ENCODE data around the gene MND1. TPM values are rescaled to one million over a fixed set of nuclear protein-coding genes. Genes with fewer than 3 reads are reported as not detected.
"Not testable (repeated sequence)": the region's sequence is repeated elsewhere in the genome, so short reads cannot be mapped to it uniquely, and the experiment has no call there.

MND1 gene
- total RNA-seq, 1 donor, result 0.54 TPM

GRCh38 chr4:153432965-153433753, 88.7 kb downstream of the MND1 start:
- peak; percentile 34 to 78 (median 61) for DNase-seq (ENCODE audit: low read depth in 2 of 3, low spot score in 2 of 3)

- no peak for DNase-seq (ENCODE audit: low read depth in 2 of 3, low spot score in 2 of 3)
These were observed 89.2 kb downstream of the MND1 start for GRCh38 chr4:153433754-153434105.

DNA sequence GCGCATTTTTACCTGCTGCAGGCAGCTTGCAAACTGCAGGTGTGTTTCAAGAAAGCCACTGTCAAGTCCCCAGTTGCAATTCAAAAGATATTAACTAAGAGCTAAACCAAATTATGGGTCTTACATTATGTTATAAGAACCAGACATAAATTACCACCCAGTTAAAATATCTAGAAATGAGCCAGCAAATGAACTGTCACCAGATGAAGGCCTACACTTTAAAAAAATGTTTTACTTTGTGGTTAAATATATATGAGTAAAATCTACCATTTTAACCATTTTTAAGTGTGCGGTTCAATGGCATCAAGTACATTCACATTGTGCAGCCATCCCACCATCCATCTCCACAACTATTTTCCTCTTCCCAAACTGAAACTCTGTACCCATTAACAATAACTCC, 89.7 kb downstream of the MND1 start:
- DNase-seq (ENCODE audit: low read depth in 2 of 3, low spot score in 2 of 3), result no peak

DNA sequence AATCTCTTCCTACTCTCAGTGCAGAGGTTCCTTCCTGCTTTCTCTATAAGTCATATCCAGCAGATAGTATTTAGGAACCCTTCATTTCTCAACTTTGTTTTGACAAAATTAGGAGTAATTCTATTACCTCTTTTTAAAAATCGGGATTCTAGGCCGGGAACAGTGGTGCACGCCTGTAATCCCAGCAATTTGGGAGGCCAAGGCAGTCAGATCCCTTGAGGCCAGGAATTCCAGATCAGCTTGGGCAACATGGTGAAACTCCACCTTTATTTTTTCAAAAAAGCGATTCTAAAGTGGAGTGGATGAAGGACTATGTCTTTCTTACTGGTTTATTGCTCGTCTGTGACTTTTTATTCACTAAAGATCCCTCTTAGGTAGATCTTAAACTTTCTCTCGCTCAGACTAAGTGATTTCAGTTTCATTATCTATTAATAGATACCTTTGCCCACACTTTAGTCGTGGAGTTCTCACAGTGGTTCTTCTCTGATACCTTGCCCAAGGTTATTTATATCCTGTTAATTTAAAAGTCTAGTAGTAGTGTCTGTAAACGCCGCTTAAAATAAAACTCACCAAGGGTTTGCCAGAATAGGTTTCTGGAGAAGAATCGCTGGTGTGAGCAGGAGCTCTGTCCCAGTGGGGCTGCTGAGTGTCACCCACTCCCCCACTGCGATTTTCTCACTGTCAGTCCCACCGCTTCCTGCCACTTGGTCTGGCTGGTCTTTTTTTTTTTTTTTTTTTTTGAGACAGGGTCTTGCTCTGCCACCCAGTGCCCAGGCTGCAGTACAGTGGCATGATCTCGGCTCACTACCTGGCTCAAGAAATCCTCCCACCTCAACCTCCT, 94.6 kb downstream of the MND1 start:
- peak in 2 of 3 donors; percentile 8 to 31 for DNase-seq (ENCODE audit: low read depth in 2 of 3, low spot score in 2 of 3)

DNA sequence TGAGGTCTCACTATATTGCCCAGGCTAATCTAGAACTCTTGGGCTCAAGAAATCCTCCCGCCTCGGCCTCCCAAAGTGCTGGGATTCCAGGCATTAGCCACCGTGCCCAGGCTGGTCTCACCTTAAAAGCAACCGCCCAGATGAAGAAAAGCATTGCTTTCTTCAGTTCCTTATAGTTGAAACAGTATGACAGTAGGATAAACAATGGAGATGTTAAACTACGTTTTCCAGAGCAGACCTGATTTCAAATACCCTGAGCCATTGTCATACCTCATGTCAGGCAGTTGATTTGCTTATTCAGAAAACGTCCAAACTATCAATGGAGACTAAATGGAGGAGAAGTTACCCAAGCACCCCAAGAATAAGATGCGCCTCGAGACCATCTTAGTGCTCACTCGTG, 95.3 kb downstream of the MND1 start:
- no peak for DNase-seq (ENCODE audit: low read depth in 2 of 3, low spot score in 2 of 3)

GRCh38 chr4:153440475-153440874, 96.0 kb downstream of the MND1 start:
- peak in 2 of 3 donors; percentile 16 to 41 for DNase-seq (ENCODE audit: low read depth in 2 of 3, low spot score in 2 of 3)

DNA sequence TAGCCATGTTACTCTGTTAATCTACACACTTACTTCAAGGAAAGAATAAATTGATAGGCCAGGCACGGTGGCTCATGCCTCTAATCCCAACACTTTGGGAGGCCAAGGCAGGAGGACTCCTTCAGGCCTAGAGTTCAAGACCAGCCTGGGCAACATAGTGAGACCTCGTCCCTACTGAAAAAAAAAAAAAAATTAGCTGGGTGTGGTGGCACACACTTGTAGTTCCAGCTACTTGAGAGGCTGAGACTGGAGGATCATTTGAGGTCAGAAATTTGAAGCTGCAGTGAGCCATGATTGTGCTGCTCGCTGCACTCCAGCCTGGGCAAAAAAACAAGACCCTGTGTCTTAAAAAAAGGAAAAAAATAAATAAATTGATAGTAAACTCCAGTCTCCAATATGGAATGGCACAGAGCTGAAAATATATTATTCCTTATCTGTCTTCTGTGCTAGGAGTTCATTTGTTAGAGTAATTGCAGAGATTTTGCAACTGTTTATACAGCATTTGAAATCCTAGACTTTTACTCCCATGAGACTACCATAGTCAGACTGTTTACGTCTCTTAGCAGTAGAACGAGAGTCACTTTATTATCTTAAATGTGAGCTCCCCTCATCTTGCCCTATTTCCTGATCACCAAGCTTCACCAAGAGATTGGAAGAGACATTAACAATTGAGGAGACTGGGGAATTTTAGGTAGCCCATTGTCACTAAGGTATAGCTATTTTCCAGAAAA, 102.9 kb downstream of the MND1 start:
- no peak for DNase-seq (ENCODE audit: low read depth in 2 of 3, low spot score in 2 of 3)

DNA sequence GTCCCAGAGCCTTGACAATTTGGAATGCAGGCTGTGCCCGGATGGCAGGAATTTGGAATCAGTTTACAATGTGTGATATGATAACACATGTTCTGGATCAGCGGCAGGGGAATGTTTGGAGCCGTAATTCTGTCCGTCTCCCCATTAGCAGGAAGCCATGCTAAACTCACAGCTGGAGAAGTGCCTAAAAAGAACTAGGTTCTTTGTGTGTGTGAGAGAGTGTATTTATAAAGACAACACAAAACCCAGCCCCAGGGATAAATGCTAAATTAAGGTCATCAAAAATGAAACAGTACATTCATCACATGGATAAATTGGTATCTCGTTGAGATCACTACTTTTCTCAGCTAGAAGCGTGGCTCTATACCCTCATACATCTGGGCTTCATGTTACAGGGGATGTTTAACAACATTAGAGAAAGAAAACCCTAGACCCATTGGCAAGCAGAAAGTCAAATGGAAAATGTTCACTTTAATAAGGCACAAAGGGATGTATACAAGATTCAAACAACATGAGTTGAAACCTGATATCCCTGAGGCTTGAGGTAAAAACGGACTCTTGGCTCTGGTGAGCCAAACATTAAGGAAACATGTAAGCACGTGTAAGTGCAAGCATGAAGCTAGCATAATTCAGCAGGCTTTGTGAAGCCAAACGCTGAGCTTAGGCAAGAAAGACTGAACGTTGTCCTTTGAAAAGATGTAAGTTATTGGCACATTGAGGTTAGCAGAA, 103.7 kb downstream of the MND1 start:
- no peak for DNase-seq (ENCODE audit: low read depth in 2 of 3, low spot score in 2 of 3)

- no peak for DNase-seq (ENCODE audit: low read depth in 2 of 3, low spot score in 2 of 3)
These were observed 104.8 kb downstream of the MND1 start for GRCh38 chr4:153449338-153449737.

DNA sequence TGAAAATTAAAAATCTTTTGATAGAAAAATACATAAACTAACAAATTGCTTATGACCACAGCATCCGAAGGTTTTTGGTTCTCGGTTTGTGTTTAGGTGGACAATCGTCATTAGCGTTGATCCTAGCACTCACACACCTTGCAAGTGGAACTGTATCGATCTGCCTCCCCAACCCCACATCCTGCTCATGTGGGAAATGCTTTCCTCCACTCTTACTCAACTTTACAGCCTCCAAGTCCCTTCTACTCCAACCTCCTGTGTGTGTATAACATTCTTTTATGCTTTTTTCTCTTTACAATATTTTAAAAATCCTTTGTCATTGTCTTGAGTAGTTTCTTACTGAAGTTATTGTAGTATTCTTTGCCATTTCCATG, 106.0 kb downstream of the MND1 start:
- DNase-seq (ENCODE audit: low read depth in 2 of 3, low spot score in 2 of 3), result no peak

DNA sequence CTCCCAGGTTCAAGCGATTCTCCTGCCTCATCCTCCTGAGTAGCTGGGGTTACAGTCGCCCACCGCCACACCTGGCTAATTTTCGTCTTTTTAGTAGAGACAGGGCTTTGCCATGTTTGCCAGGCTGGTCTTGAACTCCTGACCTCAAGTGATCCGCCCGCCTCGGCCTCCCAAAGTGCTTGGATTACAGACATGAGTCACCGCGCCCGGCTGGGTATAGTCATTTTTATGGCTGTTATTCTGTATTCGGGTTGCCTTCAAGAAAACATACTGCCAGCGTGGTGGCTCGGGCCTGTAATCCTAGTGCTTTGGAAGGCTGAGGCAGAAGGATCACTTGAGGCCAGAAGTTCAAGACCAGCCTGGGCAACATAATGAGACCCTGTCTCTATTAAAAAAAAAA, 106.7 kb downstream of the MND1 start:
- DNase-seq (ENCODE audit: low read depth in 2 of 3, low spot score in 2 of 3), result not testable (repeated sequence)

DNA sequence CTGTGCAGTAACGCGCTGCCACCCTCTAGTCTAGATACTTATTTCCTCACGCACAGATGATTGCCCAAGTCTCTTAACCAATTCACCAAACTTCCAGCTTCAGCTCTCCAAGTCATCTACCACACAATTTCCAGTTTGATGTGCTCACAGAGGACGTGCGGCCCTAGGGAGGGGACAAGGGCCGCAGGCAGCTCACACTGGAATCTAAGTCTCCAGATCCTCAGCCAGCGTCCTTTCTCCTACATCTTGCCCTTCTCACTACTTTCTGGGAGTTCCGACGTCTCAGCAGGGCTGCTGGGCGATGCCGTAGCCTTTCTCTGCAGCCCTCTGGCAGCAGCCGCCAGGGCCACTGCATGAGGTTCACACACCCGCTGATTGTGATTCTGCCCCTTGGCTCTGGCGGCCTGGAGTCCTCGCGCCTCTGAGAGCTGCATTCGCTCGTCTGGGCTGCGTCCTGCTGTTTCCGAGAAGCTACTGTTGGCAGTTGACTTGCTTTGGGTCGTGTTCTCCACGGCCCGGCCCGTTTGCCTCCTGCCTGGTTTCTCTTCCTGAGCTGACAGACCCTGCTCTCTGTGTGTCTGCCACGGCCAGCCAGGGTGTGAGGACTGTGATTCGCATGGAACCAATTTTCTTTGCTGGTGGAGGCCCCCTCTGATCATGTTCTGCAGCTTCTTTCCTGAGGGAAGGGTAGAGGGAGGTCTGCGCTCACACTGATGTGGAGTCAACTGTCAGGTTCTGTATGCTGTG, 107.6 kb downstream of the MND1 start:
- DNase-seq (ENCODE audit: low read depth in 2 of 3, low spot score in 2 of 3), result no peak

DNA sequence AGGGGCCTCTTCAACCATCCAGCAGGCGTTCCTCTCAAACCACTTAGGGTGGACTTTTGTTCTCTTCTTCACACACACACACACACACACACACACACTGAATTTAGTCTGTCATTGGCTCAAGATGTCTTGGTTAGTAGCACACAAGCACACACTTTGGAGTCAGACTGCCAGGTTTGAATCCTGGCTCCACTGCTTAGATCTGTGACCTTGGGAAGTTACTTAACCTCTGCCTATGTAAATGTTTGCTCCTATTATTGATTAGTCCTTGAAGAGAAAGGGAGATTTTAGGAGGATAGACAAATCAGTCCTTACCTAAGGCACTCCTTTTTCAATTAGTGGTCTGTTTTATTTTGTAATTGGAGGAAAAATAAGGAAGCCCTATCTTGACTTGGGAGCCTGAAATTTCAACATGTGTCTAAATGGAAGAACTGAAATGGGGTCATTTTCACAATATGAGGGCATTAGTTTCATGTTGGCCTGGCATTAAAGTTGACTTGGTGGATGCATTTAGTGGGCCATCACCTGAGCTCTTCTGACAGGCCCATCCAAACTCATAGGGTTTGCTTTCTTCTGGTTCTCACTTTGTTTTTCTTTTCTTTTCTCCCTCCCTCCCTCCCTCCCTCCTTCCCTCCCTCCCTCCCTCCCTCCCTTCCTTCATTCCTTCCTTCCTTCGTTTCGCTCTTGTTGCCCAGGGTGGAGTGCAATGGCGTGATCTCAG, 108.3 kb downstream of the MND1 start:
- no peak for DNase-seq (ENCODE audit: low read depth in 2 of 3, low spot score in 2 of 3)

GRCh38 chr4:153453402-153453801, 108.9 kb downstream of the MND1 start:
- DNase-seq (ENCODE audit: low read depth in 2 of 3, low spot score in 2 of 3), result no peak

DNA sequence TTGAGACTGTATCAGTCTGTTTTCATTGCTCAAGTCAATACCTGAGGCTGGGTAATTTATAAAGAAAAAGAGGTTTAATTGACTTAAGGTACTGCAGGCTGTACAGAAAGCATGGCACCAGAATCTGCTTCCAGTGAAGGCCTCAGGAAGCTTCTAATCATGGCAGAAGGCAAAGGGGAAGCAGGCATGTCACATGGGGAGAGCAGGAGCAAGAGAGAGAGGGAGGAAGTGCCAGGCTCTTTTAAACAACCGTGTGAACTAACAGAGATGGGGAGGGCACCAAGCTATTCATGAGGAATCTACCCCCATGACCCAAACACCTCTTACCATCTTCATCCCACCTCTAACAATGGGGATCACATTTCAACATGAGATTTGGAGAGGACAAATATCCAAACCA, 114.5 kb downstream of the MND1 start:
- DNase-seq (ENCODE audit: low read depth in 2 of 3, low spot score in 2 of 3), result no peak

DNA sequence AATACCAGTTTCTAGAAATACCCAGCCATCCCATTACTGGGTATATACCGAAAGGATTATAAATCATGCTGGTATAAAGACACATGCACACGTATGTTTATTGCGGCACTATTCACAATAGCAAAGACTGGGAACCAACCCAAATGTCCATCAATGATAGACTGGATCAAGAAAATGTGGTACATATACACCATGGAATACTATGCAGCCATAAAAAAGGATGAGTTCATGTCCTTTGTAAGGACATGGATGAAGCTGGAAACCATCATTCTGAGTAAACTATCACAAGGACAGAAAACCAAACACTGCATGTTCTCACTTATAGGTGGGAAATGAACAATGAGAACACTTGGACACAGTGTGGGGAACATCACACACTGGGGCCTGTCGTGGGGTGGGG, 117.1 kb downstream of the MND1 start:
- not testable (repeated sequence) for DNase-seq (ENCODE audit: low read depth in 2 of 3, low spot score in 2 of 3)

GRCh38 chr4:153464068-153464467, 119.6 kb downstream of the MND1 start:
- DNase-seq (ENCODE audit: low read depth in 2 of 3, low spot score in 2 of 3), result no peak
